ENCODE data around the gene SEPTIN2.
"Not testable (repeated sequence)": the region's sequence is repeated elsewhere in the genome, so short reads cannot be mapped to it uniquely, and the experiment has no call there.

Gene SEPTIN2

DNA sequence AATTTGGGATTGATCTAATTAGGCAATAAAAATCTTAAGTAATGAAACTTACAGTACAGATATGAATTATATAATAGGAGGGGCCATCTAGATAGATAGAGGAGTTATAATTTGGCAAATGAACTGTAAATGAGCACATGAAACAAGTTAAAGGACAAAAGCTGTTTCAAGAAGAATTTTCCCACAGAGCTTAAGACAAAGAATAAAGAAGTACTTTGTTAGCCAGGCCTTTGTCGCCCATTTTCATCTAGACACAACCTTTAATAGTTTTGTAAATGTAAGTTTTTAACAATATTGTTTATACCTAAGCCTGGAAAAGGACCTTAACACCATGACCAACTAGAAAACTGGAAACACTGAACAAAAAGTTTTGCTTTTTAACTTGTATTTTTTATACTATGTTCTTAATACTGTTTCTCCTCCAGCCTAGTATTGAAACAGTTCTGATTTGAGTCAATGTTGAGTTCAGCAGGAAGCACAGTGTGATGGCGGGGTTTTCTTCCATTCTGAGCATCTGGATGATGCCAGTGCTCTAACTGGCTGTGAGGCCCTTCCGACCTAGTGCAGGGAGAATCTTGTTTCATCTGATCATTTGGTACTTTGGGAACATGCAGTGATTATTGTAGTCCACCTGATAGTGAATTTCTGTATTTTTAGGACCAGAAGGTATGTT, 77.9 kb downstream of the SEPTIN2 start:
- peaks cover 11% of the 10 kb centered on the region; the same call in 1 of the 2 replicates for H3K36me3 ChIP-seq (ENCODE audit: insufficient read depth, low read length)
- ATAC-seq (ENCODE audit: insufficient read depth, low read depth) (no peak), DNase-seq (no peak)
- no peak overlapping the region for H3K4me2 ChIP-seq (ENCODE audit: insufficient read depth, low read length)
- no peaks in the 10 kb centered on the region for H3K9me3 ChIP-seq (ENCODE audit: insufficient read depth, low read length, severe bottlenecking)
- H3K9ac ChIP-seq (ENCODE audit: low read depth, low read length), result no peak overlapping the region
- no peak for TF ChIP-seq EZH2 (IDR thresholded peaks at IDR 0.05; ENCODE audit: borderline replicate concordance, low read depth, low read length, severe bottlenecking)
- TF ChIP-seq, protein P1, sequence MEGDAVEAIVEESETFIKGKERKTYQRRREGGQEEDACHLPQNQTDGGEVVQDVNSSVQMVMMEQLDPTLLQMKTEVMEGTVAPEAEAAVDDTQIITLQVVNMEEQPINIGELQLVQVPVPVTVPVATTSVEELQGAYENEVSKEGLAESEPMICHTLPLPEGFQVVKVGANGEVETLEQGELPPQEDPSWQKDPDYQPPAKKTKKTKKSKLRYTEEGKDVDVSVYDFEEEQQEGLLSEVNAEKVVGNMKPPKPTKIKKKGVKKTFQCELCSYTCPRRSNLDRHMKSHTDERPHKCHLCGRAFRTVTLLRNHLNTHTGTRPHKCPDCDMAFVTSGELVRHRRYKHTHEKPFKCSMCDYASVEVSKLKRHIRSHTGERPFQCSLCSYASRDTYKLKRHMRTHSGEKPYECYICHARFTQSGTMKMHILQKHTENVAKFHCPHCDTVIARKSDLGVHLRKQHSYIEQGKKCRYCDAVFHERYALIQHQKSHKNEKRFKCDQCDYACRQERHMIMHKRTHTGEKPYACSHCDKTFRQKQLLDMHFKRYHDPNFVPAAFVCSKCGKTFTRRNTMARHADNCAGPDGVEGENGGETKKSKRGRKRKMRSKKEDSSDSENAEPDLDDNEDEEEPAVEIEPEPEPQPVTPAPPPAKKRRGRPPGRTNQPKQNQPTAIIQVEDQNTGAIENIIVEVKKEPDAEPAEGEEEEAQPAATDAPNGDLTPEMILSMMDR (IDR thresholded peaks at IDR 0.05; ENCODE audit: borderline replicate concordance, extremely low read depth, low read length, poor library complexity, severe bottlenecking), result no peak
- no peak overlapping the region for H2AFZ ChIP-seq (ENCODE audit: low read depth, low read length)
- H3K4me3 ChIP-seq (ENCODE audit: low read depth in 1 of 2, low read length in 2 of 2), result no peak overlapping the region
- H3K4me1 ChIP-seq (ENCODE audit: insufficient read depth, low read length), result no peaks in the 10 kb centered on the region
- H4K20me1 ChIP-seq (ENCODE audit: insufficient read depth, low read length), result peaks cover 23% of the 10 kb centered on the region; the same call in 1 of the 2 replicates
- H3K79me2 ChIP-seq (ENCODE audit: insufficient read depth, low read length), result no peaks in the 10 kb centered on the region
- H3K27me3 ChIP-seq (ENCODE audit: insufficient read depth, low read length, poor library complexity), result no peaks in the 10 kb centered on the region
- no peak overlapping the region for H3K27ac ChIP-seq (ENCODE audit: low read length)

DNA sequence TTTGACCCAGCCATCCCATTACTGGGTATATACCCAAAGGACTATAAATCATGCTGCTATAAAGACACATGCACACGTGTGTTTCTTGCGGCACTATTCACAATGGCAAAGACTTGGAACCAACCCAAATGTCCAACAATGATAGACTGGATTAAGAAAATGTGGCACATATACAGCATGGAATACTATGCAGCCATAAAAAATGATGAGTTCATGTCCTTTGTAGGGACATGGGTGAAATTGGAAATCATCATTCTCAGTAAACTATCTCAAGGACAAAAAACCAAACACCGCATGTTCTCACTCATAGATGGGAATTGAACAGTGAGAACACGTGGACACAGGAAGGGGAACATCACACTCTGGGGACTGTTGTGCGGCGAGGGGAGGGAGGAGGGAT, 81.1 kb downstream of the SEPTIN2 start:
- H3K4me1 ChIP-seq (ENCODE audit: insufficient read depth, low read length); ATAC-seq (ENCODE audit: insufficient read depth, low read depth); DNase-seq; H3K4me3 ChIP-seq (ENCODE audit: low read depth in 1 of 2, low read length in 2 of 2); H3K27ac ChIP-seq (ENCODE audit: low read length); H3K9me3 ChIP-seq (ENCODE audit: insufficient read depth, low read length, severe bottlenecking); H3K9ac ChIP-seq (ENCODE audit: low read depth, low read length); H3K27me3 ChIP-seq (ENCODE audit: insufficient read depth, low read length, poor library complexity); H3K79me2 ChIP-seq (ENCODE audit: insufficient read depth, low read length); H3K4me2 ChIP-seq (ENCODE audit: insufficient read depth, low read length); H2AFZ ChIP-seq (ENCODE audit: low read depth, low read length): not testable (repeated sequence)
- Histone ChIP-seq H3K36me3 (ENCODE audit: insufficient read depth, low read length) (peaks cover 11% of the 10 kb centered on the region; the same call in 1 of the 2 replicates), H4K20me1 (ENCODE audit: insufficient read depth, low read length) (peaks cover 27% of the 10 kb centered on the region; the same call in 1 of the 2 replicates)

DNA sequence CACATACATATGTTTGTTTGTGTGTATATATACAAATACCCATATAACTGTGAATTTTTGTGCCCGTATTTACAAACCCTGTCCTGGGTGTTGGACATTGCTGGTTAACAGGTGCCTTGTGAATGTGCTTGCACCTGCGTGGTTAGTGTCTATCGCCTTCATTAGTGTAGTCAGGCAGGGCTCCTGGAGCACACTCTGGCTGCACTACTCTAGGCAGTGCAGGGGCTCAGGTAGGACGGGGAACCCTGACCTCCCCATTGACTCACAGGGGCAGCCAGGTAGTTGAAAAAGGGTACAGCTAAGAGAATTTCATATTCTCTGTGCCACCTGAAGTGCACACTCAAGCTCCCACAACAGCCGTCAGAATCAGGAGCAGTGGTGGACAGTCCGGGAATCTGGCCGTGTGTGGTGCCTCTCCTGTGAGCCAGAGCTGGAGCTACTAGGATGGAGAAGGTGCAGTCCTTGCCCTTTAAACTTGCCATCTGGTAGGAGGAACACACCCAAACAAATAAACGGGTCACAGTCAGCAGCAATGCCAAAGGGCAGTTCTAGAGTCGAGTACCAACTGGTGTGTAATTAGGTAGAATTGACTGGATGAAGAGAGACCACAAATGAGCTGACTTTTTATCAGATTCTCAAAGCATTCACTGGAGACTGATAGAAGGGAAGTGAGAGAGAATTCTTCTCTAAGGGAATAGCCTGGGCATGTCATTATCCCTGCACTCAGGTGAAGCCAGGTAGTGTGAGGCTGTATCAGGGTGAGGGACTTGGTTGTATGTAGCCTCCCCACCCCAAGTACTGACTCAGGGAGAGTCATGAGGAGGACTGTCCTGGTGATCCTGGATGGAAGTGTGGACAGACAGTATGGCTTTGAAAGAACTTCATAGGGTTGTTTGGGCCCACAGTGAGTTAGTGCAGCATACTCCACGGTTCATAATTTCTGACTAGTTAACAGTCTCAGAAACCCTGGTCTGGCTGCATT, 84.5 kb downstream of the SEPTIN2 start:
- H3K4me3 ChIP-seq (ENCODE audit: low read depth in 1 of 2, low read length in 2 of 2), result no peak overlapping the region

More for the DNA sequence above, 84.5 kb downstream of the SEPTIN2 start:
- no peaks in the 10 kb centered on the region for H3K9me3 ChIP-seq (ENCODE audit: insufficient read depth, low read length, severe bottlenecking)
- peaks cover 24% of the 10 kb centered on the region; the same call in 1 of the 2 replicates for H4K20me1 ChIP-seq (ENCODE audit: insufficient read depth, low read length)
- DNase-seq, result no peak
- no peak overlapping the region for H3K9ac ChIP-seq (ENCODE audit: low read depth, low read length)
- ATAC-seq (ENCODE audit: insufficient read depth, low read depth), result no peak
- TF ChIP-seq, protein P1 (IDR thresholded peaks at IDR 0.05; ENCODE audit: borderline replicate concordance, extremely low read depth, low read length, poor library complexity, severe bottlenecking), result no peak
- H3K36me3 ChIP-seq (ENCODE audit: insufficient read depth, low read length), result peaks cover 11% of the 10 kb centered on the region; the same call in 1 of the 2 replicates
- no peak overlapping the region for H3K4me2 ChIP-seq (ENCODE audit: insufficient read depth, low read length)
- H3K79me2 ChIP-seq (ENCODE audit: insufficient read depth, low read length), result peaks cover 2% of the 10 kb centered on the region; the same call in 1 of the 2 replicates
- no peaks in the 10 kb centered on the region for H3K27me3 ChIP-seq (ENCODE audit: insufficient read depth, low read length, poor library complexity)
- H2AFZ ChIP-seq (ENCODE audit: low read depth, low read length), result no peak overlapping the region
- H3K27ac ChIP-seq (ENCODE audit: low read length), result no peak overlapping the region
- no peaks in the 10 kb centered on the region for H3K4me1 ChIP-seq (ENCODE audit: insufficient read depth, low read length)
